WTC11 (cell line): Measurements from ENCODE around the gene RUNX1. TPM values are rescaled to one million over a fixed set of nuclear protein-coding genes. Genes with fewer than 3 reads are reported as not detected.

ENCODE experiments used
- ATAC-seq: fragments of 200-7000 bp; cut with Tn5 transposase; 2 replicates; pipeline ENCODE4 v1.10.0; 2021; ENCODE audit warnings: mild to moderate bottlenecking, moderate library complexity
- CTCF ChIA-PET: fragments of 300-600 bp; sonication (Branson Sonifier 250); formaldehyde crosslinking; loops from one replicate; lab custom pipeline; 2021; ENCODE audit warnings: antibody characterized with exemption; lab: Charles Lee
- POLR2A ChIA-PET: fragments of 350-600 bp; sonication (Branson Sonifier 250); formaldehyde crosslinking; loops from one replicate; lab custom pipeline; 2021; ENCODE audit warnings: antibody characterized with exemption; lab: Charles Lee
- DNase-seq: peaks from one replicate; pipeline ENCODE4 v3.0.0; 2021; ENCODE audit warnings: low spot score
- H3K27ac Mint-ChIP-seq: 2 replicates; pipeline ENCODE4 v1.8.0; 2021; ENCODE audit warnings: mixed read lengths
- H3K27me3 Mint-ChIP-seq: 2 replicates; pipeline ENCODE4 v1.8.0; 2021; ENCODE audit warnings: low read depth, mild to moderate bottlenecking, moderate library complexity, mixed read lengths
- H3K36me3 Mint-ChIP-seq: 2 replicates; pipeline ENCODE4 v1.8.0; 2021; ENCODE audit warnings: mixed read lengths
- H3K4me1 Mint-ChIP-seq: 2 replicates; pipeline ENCODE4 v1.8.0; 2022; ENCODE audit warnings: mixed read lengths
- H3K4me3 Mint-ChIP-seq: 2 replicates; pipeline ENCODE4 v1.8.0; 2021; ENCODE audit warnings: mild to moderate bottlenecking, moderate library complexity, mixed read lengths
- H3K9me3 Mint-ChIP-seq: 2 replicates; pipeline ENCODE4 v1.8.0; 2021; ENCODE audit warnings: mixed read lengths
- CREB1 ChIP-seq: sonication (generic); formaldehyde crosslinking; IDR thresholded peaks from 2 replicates; pipeline ENCODE4 v1.8.0; 2023; ENCODE audit warnings: mild to moderate bottlenecking, missing genetic modification reagents
- ELF4 ChIP-seq: sonication (generic); formaldehyde crosslinking; IDR thresholded peaks from 2 replicates; pipeline ENCODE4 v1.8.1; 2022; ENCODE audit warnings: low read depth, mild to moderate bottlenecking, moderate library complexity, missing genetic modification reagents
- FOXJ3 ChIP-seq: sonication (generic); formaldehyde crosslinking; IDR thresholded peaks from 2 replicates; pipeline ENCODE4 v1.9.0; 2021; ENCODE audit warnings: missing genetic modification reagents, mild to moderate bottlenecking, borderline replicate concordance
- GRHL2 ChIP-seq: fragments of 250-450 bp; sonication (Bioruptor Pico); IDR thresholded peaks from 2 replicates; pipeline ENCODE4 v1.8.0; 2022; ENCODE audit warnings: mild to moderate bottlenecking, moderate library complexity; ENCODE audit not compliant: insufficient replicate concordance, severe bottlenecking
- GTF2I ChIP-seq: fragments of 250-450 bp; sonication (Bioruptor Pico); conservative IDR thresholded peaks from 2 replicates; pipeline ENCODE4 v1.4.0; 2021; ENCODE audit warnings: mild to moderate bottlenecking
- HMGA2 ChIP-seq: fragments of 250-450 bp; sonication (Bioruptor Pico); IDR thresholded peaks from 2 replicates; pipeline ENCODE4 v1.4.0; 2021; ENCODE audit warnings: mild to moderate bottlenecking, moderate library complexity
- MXD4 ChIP-seq: fragments of 250-450 bp; sonication (Bioruptor Pico); IDR thresholded peaks from 2 replicates; pipeline ENCODE4 v1.8.0; 2021; ENCODE audit warnings: mild to moderate bottlenecking, moderate library complexity, borderline replicate concordance
- RORB ChIP-seq: fragments of 250-450 bp; sonication (Bioruptor Pico); IDR thresholded peaks from 2 replicates; pipeline ENCODE4 v1.9.0; 2021; ENCODE audit warnings: mild to moderate bottlenecking
- SOX15 ChIP-seq: fragments of 250-450 bp; sonication (Bioruptor Pico); IDR thresholded peaks from 2 replicates; pipeline ENCODE4 v1.9.0; 2021; ENCODE audit warnings: mild to moderate bottlenecking
- TEAD1 ChIP-seq: sonication (generic); formaldehyde crosslinking; IDR thresholded peaks from 2 replicates; pipeline ENCODE4 v1.8.0; 2022; ENCODE audit warnings: mild to moderate bottlenecking, missing genetic modification reagents
- ZBTB21 ChIP-seq: sonication (generic); formaldehyde crosslinking; IDR thresholded peaks from 2 replicates; pipeline ENCODE4 v1.8.1; 2023; ENCODE audit warnings: mild to moderate bottlenecking, missing genetic modification reagents, borderline replicate concordance
- ZNF138 ChIP-seq: sonication (generic); formaldehyde crosslinking; conservative IDR thresholded peaks from 2 replicates; pipeline ENCODE4 v1.8.1; 2022; ENCODE audit warnings: mild to moderate bottlenecking, moderate library complexity, missing genetic modification reagents
- ZNF232 ChIP-seq: sonication (generic); formaldehyde crosslinking; IDR thresholded peaks from 2 replicates; pipeline ENCODE4 v1.8.0; 2022; ENCODE audit warnings: mild to moderate bottlenecking, missing genetic modification reagents
- ZNF317 ChIP-seq: sonication (generic); formaldehyde crosslinking; IDR thresholded peaks from 2 replicates; pipeline ENCODE4 v1.8.1; 2023; ENCODE audit warnings: low read depth, mild to moderate bottlenecking, moderate library complexity, missing genetic modification reagents, borderline replicate concordance
- ZNF671 ChIP-seq: fragments of 250-450 bp; sonication (Bioruptor Pico); IDR thresholded peaks from 2 replicates; pipeline ENCODE4 v1.8.0; 2021; ENCODE audit warnings: mild to moderate bottlenecking
- total RNA-seq: library from RNA; stranded (reverse); gene quantifications from 3 replicates; pipeline ENCODE4 v1.2.3, GENCODE V29; 2021
- TF ChIP-seq, protein P1 (sequence below): sonication (generic); formaldehyde crosslinking; IDR thresholded peaks from 2 replicates; pipeline ENCODE4 v1.8.0; 2023; ENCODE audit warnings: missing genetic modification reagents
- TF ChIP-seq, protein P2 (sequence below): sonication (generic); formaldehyde crosslinking; IDR thresholded peaks from 2 replicates; pipeline ENCODE4 v1.8.0; 2022; ENCODE audit warnings: mild to moderate bottlenecking, missing genetic modification reagents
- TF ChIP-seq, protein P3 (sequence below): sonication (generic); formaldehyde crosslinking; IDR thresholded peaks from 2 replicates; pipeline ENCODE4 v1.8.1; 2023; ENCODE audit warnings: mild to moderate bottlenecking, missing genetic modification reagents, moderate library complexity
- TF ChIP-seq, protein P4 (sequence below): sonication (generic); formaldehyde crosslinking; IDR thresholded peaks from 2 replicates; pipeline ENCODE4 v1.8.1; 2022; ENCODE audit warnings: low read depth, mild to moderate bottlenecking, moderate library complexity, missing genetic modification reagents, borderline replicate concordance
- TF ChIP-seq, protein P5 (sequence below): fragments of 250-450 bp; sonication (Bioruptor Pico); IDR thresholded peaks from 2 replicates; pipeline ENCODE4 v1.9.0; 2021; ENCODE audit warnings: moderate library complexity, mild to moderate bottlenecking, inconsistent platforms, borderline replicate concordance
- TF ChIP-seq, protein P6 (sequence below): sonication (generic); formaldehyde crosslinking; conservative IDR thresholded peaks from 2 replicates; pipeline ENCODE4 v1.8.1; 2022; ENCODE audit warnings: mild to moderate bottlenecking, missing genetic modification reagents
- TF ChIP-seq, protein P7 (sequence below): fragments of 250-450 bp; sonication (Bioruptor Pico); IDR thresholded peaks from 2 replicates; pipeline ENCODE4 v1.9.0; 2021; ENCODE audit warnings: mild to moderate bottlenecking
- TF ChIP-seq, protein P8 (sequence below): sonication (generic); formaldehyde crosslinking; IDR thresholded peaks from 2 replicates; pipeline ENCODE4 v1.8.0; 2022; ENCODE audit warnings: mild to moderate bottlenecking, missing genetic modification reagents

Gene RUNX1
- total RNA-seq, 1 experiment from 2014 or later, result 2.2 TPM

DNA sequence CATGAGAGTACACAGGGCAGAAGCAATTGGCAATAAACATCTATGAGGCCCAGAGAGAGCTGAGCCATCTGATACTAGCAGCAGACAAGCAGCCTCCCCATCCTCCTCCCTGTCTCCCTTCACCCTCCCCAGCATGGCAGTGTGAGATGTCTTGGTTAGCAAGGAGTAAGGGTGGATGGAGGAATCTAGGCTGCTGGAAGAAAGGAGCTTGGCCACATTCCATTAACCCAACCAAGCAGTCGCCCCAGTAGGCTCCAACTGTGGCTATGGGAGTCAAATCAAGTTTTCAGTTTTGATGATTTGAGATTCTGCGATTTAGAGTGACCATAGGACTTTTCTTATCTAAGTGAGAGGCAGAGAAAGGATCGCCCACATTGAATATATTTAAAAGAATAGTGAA lies 12.9 kb upstream of the RUNX1 start:
- H3K4me3 Mint-ChIP-seq, result no peak overlapping the region
- H3K27me3 Mint-ChIP-seq, result no peaks in the 10 kb centered on the region
- no peaks in the 10 kb centered on the region for H3K36me3 Mint-ChIP-seq
- CTCF ChIA-PET, result no interaction called here
- no peak for DNase-seq
- TF ChIP-seq HMGA2 (CRISPR knock-in tag), result no peak
- TF ChIP-seq, protein P1, sequence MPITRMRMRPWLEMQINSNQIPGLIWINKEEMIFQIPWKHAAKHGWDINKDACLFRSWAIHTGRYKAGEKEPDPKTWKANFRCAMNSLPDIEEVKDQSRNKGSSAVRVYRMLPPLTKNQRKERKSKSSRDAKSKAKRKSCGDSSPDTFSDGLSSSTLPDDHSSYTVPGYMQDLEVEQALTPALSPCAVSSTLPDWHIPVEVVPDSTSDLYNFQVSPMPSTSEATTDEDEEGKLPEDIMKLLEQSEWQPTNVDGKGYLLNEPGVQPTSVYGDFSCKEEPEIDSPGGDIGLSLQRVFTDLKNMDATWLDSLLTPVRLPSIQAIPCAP (CRISPR knock-in tag), result no peak
- TF ChIP-seq ZNF671, result no peak
- TF ChIP-seq, protein P2, sequence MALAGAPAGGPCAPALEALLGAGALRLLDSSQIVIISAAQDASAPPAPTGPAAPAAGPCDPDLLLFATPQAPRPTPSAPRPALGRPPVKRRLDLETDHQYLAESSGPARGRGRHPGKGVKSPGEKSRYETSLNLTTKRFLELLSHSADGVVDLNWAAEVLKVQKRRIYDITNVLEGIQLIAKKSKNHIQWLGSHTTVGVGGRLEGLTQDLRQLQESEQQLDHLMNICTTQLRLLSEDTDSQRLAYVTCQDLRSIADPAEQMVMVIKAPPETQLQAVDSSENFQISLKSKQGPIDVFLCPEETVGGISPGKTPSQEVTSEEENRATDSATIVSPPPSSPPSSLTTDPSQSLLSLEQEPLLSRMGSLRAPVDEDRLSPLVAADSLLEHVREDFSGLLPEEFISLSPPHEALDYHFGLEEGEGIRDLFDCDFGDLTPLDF (CRISPR knock-in tag), result no peak
- TF ChIP-seq GTF2I (CRISPR knock-in tag), result no peak
- TF ChIP-seq, protein P3, sequence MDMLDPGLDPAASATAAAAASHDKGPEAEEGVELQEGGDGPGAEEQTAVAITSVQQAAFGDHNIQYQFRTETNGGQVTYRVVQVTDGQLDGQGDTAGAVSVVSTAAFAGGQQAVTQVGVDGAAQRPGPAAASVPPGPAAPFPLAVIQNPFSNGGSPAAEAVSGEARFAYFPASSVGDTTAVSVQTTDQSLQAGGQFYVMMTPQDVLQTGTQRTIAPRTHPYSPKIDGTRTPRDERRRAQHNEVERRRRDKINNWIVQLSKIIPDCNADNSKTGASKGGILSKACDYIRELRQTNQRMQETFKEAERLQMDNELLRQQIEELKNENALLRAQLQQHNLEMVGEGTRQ, result no peak
- no peak for TF ChIP-seq ELF4
- TF ChIP-seq RORB, result no peak
- TF ChIP-seq, all 79 proteins: peak for 0
- Mint-ChIP-seq H3K4me1 (peaks cover 11% of the 10 kb centered on the region), H3K27ac (no peak overlapping the region), H3K9me3 (no peaks in the 10 kb centered on the region)
- no peak for ATAC-seq
- POLR2A ChIA-PET, result no interaction called here

DNA sequence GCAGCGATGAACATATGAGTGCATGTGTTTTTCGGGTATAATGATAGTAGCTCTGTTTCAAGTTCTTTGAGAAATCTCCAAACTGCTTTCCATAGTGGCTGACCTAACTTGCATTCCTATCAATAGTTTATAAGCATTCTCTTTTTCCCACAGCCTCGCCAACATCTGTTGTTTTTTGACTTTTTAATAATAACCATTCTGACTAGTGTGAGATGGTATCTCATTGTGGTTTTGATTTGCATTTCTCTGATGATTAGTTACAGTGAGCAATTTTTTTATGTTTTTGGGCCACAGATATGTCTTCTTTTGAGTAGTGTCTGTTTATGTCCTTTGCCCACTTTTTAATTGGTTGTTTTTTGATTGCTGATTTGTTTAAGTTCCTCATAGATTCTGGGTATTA lies 10.6 kb upstream of the RUNX1 start:
- H3K4me3 Mint-ChIP-seq, result no peak overlapping the region
- ATAC-seq (no peak), DNase-seq (no peak)
- ChIA-PET POLR2A (no interaction called here), CTCF (no interaction called here)
- TF ChIP-seq ZNF317 (CRISPR knock-in tag) (no peak), TEAD1 (CRISPR knock-in tag) (no peak), GRHL2 (no peak), ZNF232 (CRISPR knock-in tag) (no peak)
- TF ChIP-seq, protein P4, sequence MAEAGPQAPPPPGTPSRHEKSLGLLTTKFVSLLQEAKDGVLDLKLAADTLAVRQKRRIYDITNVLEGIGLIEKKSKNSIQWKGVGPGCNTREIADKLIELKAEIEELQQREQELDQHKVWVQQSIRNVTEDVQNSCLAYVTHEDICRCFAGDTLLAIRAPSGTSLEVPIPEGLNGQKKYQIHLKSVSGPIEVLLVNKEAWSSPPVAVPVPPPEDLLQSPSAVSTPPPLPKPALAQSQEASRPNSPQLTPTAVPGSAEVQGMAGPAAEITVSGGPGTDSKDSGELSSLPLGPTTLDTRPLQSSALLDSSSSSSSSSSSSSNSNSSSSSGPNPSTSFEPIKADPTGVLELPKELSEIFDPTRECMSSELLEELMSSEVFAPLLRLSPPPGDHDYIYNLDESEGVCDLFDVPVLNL, result no peak
- TF ChIP-seq, protein P5, sequence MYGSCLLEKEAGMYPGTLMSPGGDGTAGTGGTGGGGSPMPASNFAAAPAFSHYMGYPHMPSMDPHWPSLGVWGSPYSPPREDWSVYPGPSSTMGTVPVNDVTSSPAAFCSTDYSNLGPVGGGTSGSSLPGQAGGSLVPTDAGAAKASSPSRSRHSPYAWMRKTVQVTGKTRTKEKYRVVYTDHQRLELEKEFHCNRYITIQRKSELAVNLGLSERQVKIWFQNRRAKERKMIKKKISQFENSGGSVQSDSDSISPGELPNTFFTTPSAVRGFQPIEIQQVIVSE (CRISPR knock-in tag), result no peak
- TF ChIP-seq, protein P6, sequence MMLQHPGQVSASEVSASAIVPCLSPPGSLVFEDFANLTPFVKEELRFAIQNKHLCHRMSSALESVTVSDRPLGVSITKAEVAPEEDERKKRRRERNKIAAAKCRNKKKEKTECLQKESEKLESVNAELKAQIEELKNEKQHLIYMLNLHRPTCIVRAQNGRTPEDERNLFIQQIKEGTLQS (CRISPR knock-in tag), result no peak
- no peak overlapping the region for H3K27ac Mint-ChIP-seq
- no peaks in the 10 kb centered on the region for H3K27me3 Mint-ChIP-seq
- no peaks in the 10 kb centered on the region for H3K9me3 Mint-ChIP-seq
- peaks cover 6% of the 10 kb centered on the region for H3K4me1 Mint-ChIP-seq
- H3K36me3 Mint-ChIP-seq, result no peaks in the 10 kb centered on the region

DNA sequence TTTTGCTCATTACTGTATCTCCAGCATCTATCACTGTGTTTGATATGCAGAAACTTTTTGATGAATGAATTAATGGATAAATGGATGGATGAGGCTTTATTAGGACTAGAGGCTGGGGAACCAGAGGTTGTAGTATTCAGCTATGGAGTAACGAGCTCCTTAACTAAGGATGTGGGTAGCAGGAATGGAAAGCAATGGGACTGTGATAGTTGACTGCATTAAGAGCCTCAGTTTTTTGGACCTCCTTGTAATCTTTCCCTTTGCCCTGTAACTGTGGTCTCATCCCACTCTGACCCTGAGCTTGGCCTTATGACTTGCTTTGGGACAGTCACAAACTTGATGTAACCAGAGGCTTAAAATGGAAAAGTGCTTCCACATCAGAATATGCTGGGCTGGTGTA lies 9.0 kb upstream of the RUNX1 start:
- Mint-ChIP-seq H3K27me3 (no peaks in the 10 kb centered on the region), H3K4me1 (peaks cover 5% of the 10 kb centered on the region), H3K4me3 (no peak overlapping the region), H3K9me3 (no peaks in the 10 kb centered on the region), H3K27ac (no peak overlapping the region), H3K36me3 (no peaks in the 10 kb centered on the region)
- DNase-seq (no peak), ATAC-seq (no peak)
- ChIA-PET POLR2A (no interaction called here), CTCF (no interaction called here)
- TF ChIP-seq ZNF138 (no peak), SOX15 (CRISPR knock-in tag) (no peak), CREB1 (CRISPR knock-in tag) (no peak), MXD4 (CRISPR knock-in tag) (no peak), ZBTB21 (CRISPR knock-in tag) (no peak), ZNF317 (CRISPR knock-in tag) (no peak), FOXJ3 (CRISPR knock-in tag) (no peak)
- TF ChIP-seq, protein P7, sequence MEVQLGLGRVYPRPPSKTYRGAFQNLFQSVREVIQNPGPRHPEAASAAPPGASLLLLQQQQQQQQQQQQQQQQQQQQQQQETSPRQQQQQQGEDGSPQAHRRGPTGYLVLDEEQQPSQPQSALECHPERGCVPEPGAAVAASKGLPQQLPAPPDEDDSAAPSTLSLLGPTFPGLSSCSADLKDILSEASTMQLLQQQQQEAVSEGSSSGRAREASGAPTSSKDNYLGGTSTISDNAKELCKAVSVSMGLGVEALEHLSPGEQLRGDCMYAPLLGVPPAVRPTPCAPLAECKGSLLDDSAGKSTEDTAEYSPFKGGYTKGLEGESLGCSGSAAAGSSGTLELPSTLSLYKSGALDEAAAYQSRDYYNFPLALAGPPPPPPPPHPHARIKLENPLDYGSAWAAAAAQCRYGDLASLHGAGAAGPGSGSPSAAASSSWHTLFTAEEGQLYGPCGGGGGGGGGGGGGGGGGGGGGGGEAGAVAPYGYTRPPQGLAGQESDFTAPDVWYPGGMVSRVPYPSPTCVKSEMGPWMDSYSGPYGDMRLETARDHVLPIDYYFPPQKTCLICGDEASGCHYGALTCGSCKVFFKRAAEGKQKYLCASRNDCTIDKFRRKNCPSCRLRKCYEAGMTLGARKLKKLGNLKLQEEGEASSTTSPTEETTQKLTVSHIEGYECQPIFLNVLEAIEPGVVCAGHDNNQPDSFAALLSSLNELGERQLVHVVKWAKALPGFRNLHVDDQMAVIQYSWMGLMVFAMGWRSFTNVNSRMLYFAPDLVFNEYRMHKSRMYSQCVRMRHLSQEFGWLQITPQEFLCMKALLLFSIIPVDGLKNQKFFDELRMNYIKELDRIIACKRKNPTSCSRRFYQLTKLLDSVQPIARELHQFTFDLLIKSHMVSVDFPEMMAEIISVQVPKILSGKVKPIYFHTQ (CRISPR knock-in tag), result no peak
- TF ChIP-seq, protein P8, sequence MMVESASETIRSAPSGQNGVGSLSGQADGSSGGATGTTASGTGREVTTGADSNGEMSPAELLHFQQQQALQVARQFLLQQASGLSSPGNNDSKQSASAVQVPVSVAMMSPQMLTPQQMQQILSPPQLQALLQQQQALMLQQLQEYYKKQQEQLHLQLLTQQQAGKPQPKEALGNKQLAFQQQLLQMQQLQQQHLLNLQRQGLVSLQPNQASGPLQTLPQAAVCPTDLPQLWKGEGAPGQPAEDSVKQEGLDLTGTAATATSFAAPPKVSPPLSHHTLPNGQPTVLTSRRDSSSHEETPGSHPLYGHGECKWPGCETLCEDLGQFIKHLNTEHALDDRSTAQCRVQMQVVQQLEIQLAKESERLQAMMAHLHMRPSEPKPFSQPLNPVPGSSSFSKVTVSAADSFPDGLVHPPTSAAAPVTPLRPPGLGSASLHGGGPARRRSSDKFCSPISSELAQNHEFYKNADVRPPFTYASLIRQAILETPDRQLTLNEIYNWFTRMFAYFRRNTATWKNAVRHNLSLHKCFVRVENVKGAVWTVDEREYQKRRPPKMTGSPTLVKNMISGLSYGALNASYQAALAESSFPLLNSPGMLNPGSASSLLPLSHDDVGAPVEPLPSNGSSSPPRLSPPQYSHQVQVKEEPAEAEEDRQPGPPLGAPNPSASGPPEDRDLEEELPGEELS (CRISPR knock-in tag), result no peak
